PFSK-1 (cell line): ENCODE data around the gene EMX1.

Experiments used
- FOXP2 ChIP-seq: optimal IDR thresholded peaks from 2 replicates; pipeline ENCODE3; 2011; ENCODE audit warnings: borderline replicate concordance, control low read depth, inconsistent platforms; ENCODE audit not compliant: insufficient read depth; ENCODE audit errors: extremely low read length, extremely low read depth
- POLR2AphosphoS5 ChIP-seq: IDR thresholded peaks from 2 replicates; pipeline ENCODE4 v1.6.1; 2012; ENCODE audit warnings: low read depth, mild to moderate bottlenecking, control low read depth, low read length, moderate library complexity
- REST ChIP-seq, 2 experiments: IDR thresholded peaks; 2 replicates each; pipeline versions ENCODE4 v1.6.1 to v1.8.0; 2011 to 2012; ENCODE audit warnings: low read depth in 2 of 2, low read length in 2 of 2, control low read depth in 1 of 2, inconsistent platforms in 1 of 2, mild to moderate bottlenecking in 1 of 2, moderate library complexity in 1 of 2; ENCODE audit not compliant: insufficient read depth in 1 of 2
- SIN3A ChIP-seq: IDR thresholded peaks from 2 replicates; pipeline ENCODE4 v1.6.1; 2012; ENCODE audit warnings: mild to moderate bottlenecking, low read length, moderate library complexity, borderline replicate concordance; ENCODE audit not compliant: insufficient read depth
- TAF1 ChIP-seq: IDR thresholded peaks from 2 replicates; pipeline ENCODE4 v1.6.1; 2012; ENCODE audit warnings: low read length, control low read depth, borderline replicate concordance; ENCODE audit not compliant: insufficient read depth

Gene EMX1

GRCh38 chr2:72955228-72956049 is 38.1 kb downstream of the EMX1 start:
- no peak for TF ChIP-seq POLR2AphosphoS5
- TF ChIP-seq FOXP2 = no peak
- no peak for TF ChIP-seq TAF1
- no peak for TF ChIP-seq REST (IDR thresholded peaks at IDR 0.05; ENCODE audit: insufficient read depth in 1 of 2, low read depth in 2 of 2, low read length in 2 of 2)
- TF ChIP-seq SIN3A = no peak

GRCh38 chr2:72956050-72956395 is 38.7 kb downstream of the EMX1 start:
- TF ChIP-seq REST (IDR thresholded peaks at IDR 0.05; ENCODE audit: insufficient read depth in 1 of 2, low read depth in 2 of 2, low read length in 2 of 2) (no peak), FOXP2 (no peak), POLR2AphosphoS5 (no peak), TAF1 (no peak), SIN3A (no peak)

GRCh38 chr2:72956936-72957335 is 39.6 kb downstream of the EMX1 start:
- TF ChIP-seq SIN3A = no peak
- TF ChIP-seq POLR2AphosphoS5 = no peak
- no peak for TF ChIP-seq FOXP2
- no peak for TF ChIP-seq TAF1
- TF ChIP-seq REST (IDR thresholded peaks at IDR 0.05; ENCODE audit: insufficient read depth in 1 of 2, low read depth in 2 of 2, low read length in 2 of 2) = no peak

- TF ChIP-seq POLR2AphosphoS5 (no peak), REST (IDR thresholded peaks at IDR 0.05; ENCODE audit: insufficient read depth in 1 of 2, low read depth in 2 of 2, low read length in 2 of 2) (no peak), FOXP2 (no peak), TAF1 (no peak), SIN3A (no peak)
Observed at GRCh38 chr2:72958542-72959385, 41.4 kb downstream of the EMX1 start.
